ENCODE measurements around the gene GRN.

The GRN gene

GRCh38 chr17:44394833-44395232, 49.7 kb downstream of the GRN start:
- no peak for DNase-seq (ENCODE audit: low read depth)
- TF ChIP-seq CTCF (IDR thresholded peaks at IDR 0.05; ENCODE audit: low read length, missing control alignments), result no peak
- H3K4me3 ChIP-seq (replicated peaks; ENCODE audit: low read depth, low read length), result no peak overlapping the region

DNA sequence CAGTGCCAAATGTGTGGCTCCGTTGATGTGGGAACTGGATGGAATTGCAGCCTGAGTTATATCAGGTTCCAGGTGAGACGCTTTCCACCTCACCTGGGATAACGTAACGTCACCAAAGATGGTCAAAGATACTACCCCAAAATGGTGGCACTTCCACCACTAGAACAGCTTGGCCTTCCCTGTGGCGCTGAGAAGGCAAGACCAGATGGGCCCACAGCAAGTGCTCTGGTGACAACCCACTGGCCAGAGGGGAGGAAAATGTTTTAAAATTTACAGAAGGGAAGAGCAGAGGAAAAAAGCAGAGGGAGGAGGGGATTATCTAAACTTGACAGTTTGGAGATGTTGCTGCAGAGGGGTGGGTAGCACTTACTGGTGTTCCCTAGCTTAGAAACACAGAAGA, 51.8 kb downstream of the GRN start:
- TF ChIP-seq CTCF (IDR thresholded peaks at IDR 0.05; ENCODE audit: low read length, missing control alignments), result no peak
- no peak for DNase-seq (ENCODE audit: low read depth)
- no peak overlapping the region for H3K4me3 ChIP-seq (replicated peaks; ENCODE audit: low read depth, low read length)

DNA sequence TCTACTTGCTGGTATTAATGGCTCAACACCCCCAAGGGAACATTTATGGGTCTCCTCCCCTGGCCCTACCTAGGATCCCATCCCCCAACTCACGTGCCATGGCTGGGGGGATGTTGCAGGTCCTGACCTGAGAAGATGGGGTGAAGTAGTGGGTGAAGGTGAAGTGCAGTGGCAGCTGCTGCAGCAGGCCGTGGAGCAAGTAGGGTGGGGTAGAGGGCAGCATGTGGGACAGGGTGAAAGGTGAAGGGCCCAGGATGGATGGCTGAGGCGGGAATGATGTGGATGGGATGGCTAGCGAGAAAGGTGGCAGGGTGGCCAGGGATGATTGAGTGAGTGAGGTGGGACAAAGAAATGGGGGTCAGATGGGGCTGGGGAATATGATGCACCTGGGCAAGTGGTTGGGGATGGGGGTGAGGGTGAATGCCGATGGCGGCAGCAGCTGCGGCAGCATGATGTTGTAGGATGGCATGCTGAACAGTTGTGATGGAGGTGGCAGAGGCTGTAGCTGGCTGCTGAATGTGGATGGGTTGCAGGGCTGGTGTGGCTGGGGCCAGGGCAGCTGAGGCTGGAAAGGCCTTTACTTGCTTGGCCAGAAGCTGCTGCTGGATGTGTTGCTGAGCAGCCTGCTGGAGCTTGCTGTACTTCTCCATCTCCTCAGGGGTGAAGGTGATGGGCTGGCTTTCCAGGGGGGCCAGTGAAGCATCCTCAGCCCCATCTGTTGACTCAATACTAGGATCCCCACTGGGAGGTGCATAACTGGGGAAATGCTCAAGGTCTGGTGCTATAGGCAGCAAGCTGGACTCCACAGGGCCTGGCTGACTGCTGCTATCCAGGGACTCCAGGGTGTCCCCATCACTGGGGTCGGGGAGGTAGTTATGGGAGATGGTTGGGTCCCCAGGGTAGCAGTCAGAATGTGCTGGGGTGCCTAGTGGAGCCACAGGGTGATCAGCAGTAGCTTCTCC, 52.7 kb downstream of the GRN start:
- TF ChIP-seq CTCF (IDR thresholded peaks at IDR 0.05; ENCODE audit: low read length, missing control alignments), result no peak
- H3K4me3 ChIP-seq (replicated peaks; ENCODE audit: low read depth, low read length), result no peak overlapping the region
- no peak for DNase-seq (ENCODE audit: low read depth)

DNA sequence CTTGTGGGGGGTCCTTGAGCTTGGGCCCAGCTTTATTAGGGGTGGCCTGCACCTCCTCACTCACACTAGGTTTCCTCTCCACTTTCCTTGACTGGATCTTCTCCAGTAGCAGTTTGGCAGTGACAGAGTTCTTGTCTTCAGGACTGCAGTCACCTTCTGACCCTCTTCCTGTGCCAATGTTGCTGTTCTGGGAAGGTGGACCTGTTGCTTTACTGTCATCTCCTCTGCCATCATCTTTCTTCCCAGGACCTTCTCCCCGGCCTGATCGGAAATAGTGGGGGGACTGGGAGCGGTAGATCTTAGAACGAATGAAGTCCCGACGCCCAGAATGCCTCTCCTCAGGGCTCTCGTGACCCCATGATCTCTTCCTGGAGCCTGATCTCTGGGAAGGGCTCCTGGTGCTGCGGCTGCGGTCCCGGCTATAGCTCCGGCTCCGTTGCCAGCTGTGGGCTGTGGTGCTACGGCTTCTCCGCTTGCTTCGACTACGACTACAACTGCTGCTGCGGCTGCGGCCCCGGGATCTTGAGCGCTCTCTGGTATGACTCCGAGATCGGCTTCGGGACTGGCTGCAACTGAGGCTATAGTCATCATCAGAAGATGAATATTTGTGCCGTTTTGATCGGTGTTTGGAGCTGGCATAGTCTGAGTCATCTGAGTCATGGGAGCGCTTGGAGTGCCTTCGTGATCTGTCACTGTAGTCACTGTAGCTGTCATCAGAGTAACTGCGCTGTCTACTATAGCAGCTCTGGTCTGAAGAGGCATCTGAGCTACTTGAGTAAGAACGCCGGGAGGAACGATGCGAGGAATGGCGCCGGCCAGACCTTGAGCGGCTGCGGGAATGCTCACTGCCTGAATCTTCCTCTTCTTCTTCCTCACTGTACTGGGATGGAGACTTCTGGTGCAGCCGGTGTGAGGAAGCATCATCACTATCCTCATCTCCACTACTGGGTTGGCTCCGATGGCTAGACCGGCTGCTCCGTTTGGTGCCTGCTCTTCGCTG, 53.9 kb downstream of the GRN start:
- no peak overlapping the region for H3K4me3 ChIP-seq (replicated peaks; ENCODE audit: low read depth, low read length)
- no peak for DNase-seq (ENCODE audit: low read depth)
- no peak for TF ChIP-seq CTCF (IDR thresholded peaks at IDR 0.05; ENCODE audit: low read length, missing control alignments)

- TF ChIP-seq CTCF (IDR thresholded peaks at IDR 0.05; ENCODE audit: low read length, missing control alignments), result peak; percentile 55
- no peak overlapping the region for H3K4me3 ChIP-seq (replicated peaks; ENCODE audit: low read depth, low read length)
- DNase-seq (ENCODE audit: low read depth), result peak; percentile 45
These were observed 55.2 kb downstream of the GRN start for GRCh38 chr17:44400226-44400847.
